Mesenchymal stem cell (in vitro differentiated cells and primary cell): ENCODE data around the gene SZT2. TPM values are rescaled to one million over a fixed set of nuclear protein-coding genes. Genes with fewer than 3 reads are reported as not detected.

Experiments used
- DNase-seq: peaks from one replicate; pipeline ENCODE4 v3.0.0-alpha.2; 2013
- H2AFZ ChIP-seq: one replicate; pipeline ENCODE4 v1.6.1; 2013; ENCODE audit warnings: low read depth, mild to moderate bottlenecking, control low read depth, inconsistent platforms, low read length, moderate library complexity
- H2AK5ac ChIP-seq: 2 replicates; pipeline ENCODE4 v1.6.1; 2013; ENCODE audit warnings: low read length, moderate library complexity, mild to moderate bottlenecking, inconsistent platforms; ENCODE audit not compliant: severe bottlenecking
- H2BK120ac ChIP-seq: one replicate; pipeline ENCODE4 v1.6.1; 2013; ENCODE audit warnings: low read depth, mild to moderate bottlenecking, inconsistent platforms, low read length, moderate library complexity
- H2BK12ac ChIP-seq, 2 experiments: one replicate each; pipeline ENCODE4 v1.6.1; 2013; ENCODE audit warnings: inconsistent platforms in 2 of 2, low read length in 2 of 2, mild to moderate bottlenecking in 2 of 2, moderate library complexity in 2 of 2, control low read depth in 1 of 2
- H2BK15ac ChIP-seq: one replicate; pipeline ENCODE4 v1.6.1; 2013; ENCODE audit warnings: mild to moderate bottlenecking, low read depth, inconsistent platforms; ENCODE audit not compliant: poor library complexity, severe bottlenecking
- H2BK5ac ChIP-seq: 2 replicates; pipeline ENCODE4 v1.6.1; 2013; ENCODE audit warnings: low read depth, mild to moderate bottlenecking, low read length, control low read depth, inconsistent platforms; ENCODE audit not compliant: poor library complexity, severe bottlenecking
- H3K14ac ChIP-seq, 2 experiments: one replicate each; pipeline ENCODE4 v1.6.1; 2013; ENCODE audit warnings: inconsistent platforms in 2 of 2, low read length in 2 of 2, control low read depth in 1 of 2, mild to moderate bottlenecking in 1 of 2, moderate library complexity in 1 of 2
- H3K18ac ChIP-seq, 2 experiments: one replicate each; pipeline ENCODE4 v1.6.1; 2013; ENCODE audit warnings: inconsistent platforms in 2 of 2, low read length in 2 of 2, control low read depth in 1 of 2, low read depth in 1 of 2, mild to moderate bottlenecking in 1 of 2
- H3K23ac ChIP-seq, 2 experiments: one replicate each; pipeline ENCODE4 v1.6.1; 2013; ENCODE audit warnings: inconsistent platforms in 2 of 2, low read length in 2 of 2, mild to moderate bottlenecking in 2 of 2, moderate library complexity in 2 of 2, control low read depth in 1 of 2
- H3K27ac ChIP-seq: 2 replicates; pipeline ENCODE4 v1.5.1; 2013; ENCODE audit warnings: mild to moderate bottlenecking, moderate library complexity, low read length, control low read depth, inconsistent platforms; ENCODE audit not compliant: poor library complexity, severe bottlenecking
- H3K27me3 ChIP-seq, 2 experiments: 2 replicates each; pipeline versions ENCODE4 v1.6.1 to v1.7.0; 2013; ENCODE audit warnings: low read length in 2 of 2, mild to moderate bottlenecking in 2 of 2, moderate library complexity in 2 of 2, control low read depth in 1 of 2, inconsistent platforms in 1 of 2; ENCODE audit not compliant: control insufficient read depth in 1 of 2, insufficient read depth in 1 of 2
- H3K36me3 ChIP-seq, 2 experiments: 2 replicates each; pipeline versions ENCODE4 v1.6.1 to v1.7.0; 2013; ENCODE audit warnings: low read length in 2 of 2, control low read depth in 1 of 2, inconsistent platforms in 1 of 2, low read depth in 1 of 2, mild to moderate bottlenecking in 1 of 2; ENCODE audit not compliant: insufficient read depth in 2 of 2, control insufficient read depth in 1 of 2
- H3K4ac ChIP-seq, 2 experiments: one replicate each; pipeline ENCODE4 v1.6.1; 2013; ENCODE audit warnings: inconsistent platforms in 2 of 2, low read length in 2 of 2, mild to moderate bottlenecking in 2 of 2, moderate library complexity in 2 of 2, control low read depth in 1 of 2, low read depth in 1 of 2
- H3K4me1 ChIP-seq: 2 replicates; pipeline ENCODE4 v1.6.1; 2013; ENCODE audit warnings: low read depth, low read length, control low read depth; ENCODE audit not compliant: control insufficient read depth, insufficient read depth
- H3K4me2 ChIP-seq: 2 replicates; pipeline ENCODE4 v1.6.1; 2013; ENCODE audit warnings: low read length, mild to moderate bottlenecking, inconsistent platforms; ENCODE audit not compliant: poor library complexity, severe bottlenecking
- H3K4me3 ChIP-seq, 2 experiments: 2 replicates each; pipeline versions ENCODE4 v1.5.1 to v1.7.0; 2013; ENCODE audit warnings: low read length in 2 of 2, mild to moderate bottlenecking in 2 of 2, control low read depth in 1 of 2, low read depth in 1 of 2; ENCODE audit not compliant: insufficient read depth in 1 of 2
- H3K79me1 ChIP-seq: replicated peaks from 2 replicates; pipeline ENCODE4 v1.6.1; 2013; ENCODE audit warnings: mild to moderate bottlenecking, control low read depth, low read length, inconsistent platforms; ENCODE audit not compliant: poor library complexity, severe bottlenecking
- H3K9ac ChIP-seq: 2 replicates; pipeline ENCODE4 v1.7.0; 2013; ENCODE audit warnings: mild to moderate bottlenecking, low read length, moderate library complexity
- H3K9me3 ChIP-seq: 2 replicates; pipeline ENCODE4 v1.7.0; 2013; ENCODE audit warnings: mild to moderate bottlenecking, low read length; ENCODE audit not compliant: control insufficient read depth
- H4K8ac ChIP-seq: one replicate; pipeline ENCODE4 v1.6.1; 2013; ENCODE audit warnings: inconsistent platforms, mild to moderate bottlenecking, low read length, moderate library complexity
- H4K91ac ChIP-seq: one replicate; pipeline ENCODE4 v1.6.1; 2013; ENCODE audit warnings: mild to moderate bottlenecking, low read length, inconsistent platforms
- WGBS: methylation state at CpG from one replicate; pipeline ENCODE4 v1.1.7; 2013; ENCODE audit warnings: mixed read lengths; 5-methylcytosine and 5-hydroxymethylcytosine counted together
- polyA plus RNA-seq, 2 experiments: library from polyadenylated mRNA; stranded (reverse); fragments of 200-250 nt; gene quantifications; one replicate each; pipeline ENCODE4 v1.2.3, GENCODE V29; 2013

SZT2 gene
- 7.6 TPM for polyA plus RNA-seq (2013, experiment 1 of 2)
- polyA plus RNA-seq (2013, experiment 2 of 2): 6.2 TPM

GRCh38 chr1:43389326-43390313, at the start of gene SZT2, which contains the start of gene MED8:
Gene SZT2, plus strand, starts transcription at chr1:43389899. Its CDS starts 70 bp downstream, at chr1:43389969.
Gene MED8, minus strand, starts transcription at chr1:43389800. Its CDS starts 36 bp downstream, at chr1:43389764.
- peak within 1 kb of the TSS; percentile 99 for H4K8ac ChIP-seq
- peak within 1 kb of the TSS in 1 of 2 experiments; percentile 39 for H3K14ac ChIP-seq
- H3K79me1 ChIP-seq: peaks cover 23% of the 10 kb centered on the region
- H3K4ac ChIP-seq: peak within 1 kb of the TSS; percentile 68 to 85
- H4K91ac ChIP-seq: peak within 1 kb of the TSS; percentile 95
- peaks cover 15 to 46% of the 10 kb centered on the region in 2 experiments for H3K36me3 ChIP-seq
- H3K27ac ChIP-seq: peak within 1 kb of the TSS; percentile 64
- H3K9me3 ChIP-seq: no peaks in the 10 kb centered on the region
- H2BK120ac ChIP-seq: peak within 1 kb of the TSS; percentile 74
- H3K9ac ChIP-seq: peak within 1 kb of the TSS; percentile 97
- no peak within 1 kb of the TSS for H3K23ac ChIP-seq
- peak within 1 kb of the TSS; percentile 67 for H3K4me2 ChIP-seq
- H3K18ac ChIP-seq: peak within 1 kb of the TSS; percentile 69 to 91
- H2BK15ac ChIP-seq: peak within 1 kb of the TSS; percentile 93
- H3K27me3 ChIP-seq: no peaks in the 10 kb centered on the region
- no peak within 1 kb of the TSS for H2BK12ac ChIP-seq
- H2BK5ac ChIP-seq: no peak within 1 kb of the TSS
- peaks cover 9% of the 10 kb centered on the region for H3K4me1 ChIP-seq
- WGBS: under 1% methylated on average over 65 of the region's 65 CpGs
- H2AFZ ChIP-seq: peak within 1 kb of the TSS; percentile 48
- peak within 1 kb of the TSS; percentile 82 to 89 for H3K4me3 ChIP-seq
- DNase-seq: peak; percentile 95
- H2AK5ac ChIP-seq: no peak within 1 kb of the TSS

- H2AK5ac ChIP-seq: no peak overlapping the region
- no peak overlapping the region for H3K9ac ChIP-seq
- H3K23ac ChIP-seq: no peak overlapping the region
- WGBS: 85% methylated on average over 1 of the region's 1 CpG
- no peak overlapping the region for H2BK120ac ChIP-seq
- no peaks in the 10 kb centered on the region for H3K36me3 ChIP-seq
- H3K18ac ChIP-seq: no peak overlapping the region
- H2AFZ ChIP-seq: no peak overlapping the region
- H4K91ac ChIP-seq: no peak overlapping the region
- no peaks in the 10 kb centered on the region for H3K79me1 ChIP-seq
- H3K14ac ChIP-seq: no peak overlapping the region
- no peak overlapping the region for H3K4me2 ChIP-seq
- peaks cover 1% of the 10 kb centered on the region for H3K4me1 ChIP-seq
- no peak overlapping the region for H2BK12ac ChIP-seq
- H3K27me3 ChIP-seq: peaks cover 16% of the 10 kb centered on the region in 2 experiments
- H2BK5ac ChIP-seq: no peak overlapping the region
- no peak overlapping the region for H3K4ac ChIP-seq
- no peaks in the 10 kb centered on the region for H3K9me3 ChIP-seq
- no peak overlapping the region for H3K27ac ChIP-seq
- H4K8ac ChIP-seq: no peak overlapping the region
- no peak overlapping the region for H3K4me3 ChIP-seq
- no peak overlapping the region for H2BK15ac ChIP-seq
- DNase-seq: no peak
Measured at GRCh38 chr1:43340559-43340958, 49.1 kb upstream of the SZT2 start.

DNA sequence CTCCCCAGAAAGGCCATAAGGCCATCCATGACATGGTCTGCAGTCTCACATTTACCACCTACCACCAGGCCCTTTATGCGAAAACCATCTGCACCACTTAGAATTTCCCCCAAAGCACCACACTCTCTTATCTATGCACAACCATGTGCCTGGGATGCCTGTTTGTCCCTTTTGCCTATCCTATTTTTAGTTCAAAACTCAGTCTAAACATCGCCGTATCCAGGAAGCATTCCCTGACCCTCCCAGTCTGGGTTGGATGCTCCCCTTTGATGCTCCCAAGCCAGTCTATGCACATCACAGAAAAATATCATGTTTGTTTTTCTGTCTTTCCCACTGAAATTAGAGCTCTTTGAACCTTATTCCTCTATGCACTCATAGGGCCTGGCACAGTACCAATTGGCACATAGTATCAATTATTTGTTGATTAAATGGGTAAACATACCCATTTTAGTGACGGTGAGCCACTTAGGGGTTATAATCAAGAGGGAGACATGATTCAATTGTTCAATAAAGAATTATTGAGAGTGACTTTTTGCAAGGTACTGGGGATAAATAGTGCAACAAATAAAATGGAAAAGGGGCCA, 45.3 kb upstream of the SZT2 start:
- Histone ChIP-seq H4K91ac (no peak overlapping the region), H3K9me3 (no peaks in the 10 kb centered on the region), H3K4me3 (no peak overlapping the region), H3K4ac (no peak overlapping the region), H3K27me3 (peaks cover 7 to 8% of the 10 kb centered on the region in 2 experiments), H3K36me3 (no peaks in the 10 kb centered on the region), H3K79me1 (no peaks in the 10 kb centered on the region), H2AFZ (no peak overlapping the region), H4K8ac (peak overlapping the region; percentile 6), H3K27ac (no peak overlapping the region), H2BK15ac (no peak overlapping the region), H3K18ac (no peak overlapping the region), H2BK120ac (no peak overlapping the region), H2BK5ac (no peak overlapping the region), H3K23ac (no peak overlapping the region), H3K4me2 (no peak overlapping the region), H3K4me1 (peaks cover 11% of the 10 kb centered on the region), H3K9ac (no peak overlapping the region), H2BK12ac (no peak overlapping the region), H3K14ac (no peak overlapping the region), H2AK5ac (no peak overlapping the region)
- DNase-seq: peak; percentile 43
- WGBS: 87% methylated on average over 4 of the region's 4 CpGs

- H4K91ac ChIP-seq: no peak overlapping the region
- no peak for DNase-seq
- H3K4me2 ChIP-seq: no peak overlapping the region
- no peak overlapping the region for H3K18ac ChIP-seq
- H3K9ac ChIP-seq: no peak overlapping the region
- H3K36me3 ChIP-seq: no peaks in the 10 kb centered on the region
- no peak overlapping the region for H2AFZ ChIP-seq
- H3K27ac ChIP-seq: no peak overlapping the region
- H3K14ac ChIP-seq: no peak overlapping the region
- H3K27me3 ChIP-seq: peaks cover 2 to 3% of the 10 kb centered on the region in 2 experiments
- H3K4me3 ChIP-seq: no peak overlapping the region
- H2BK15ac ChIP-seq: no peak overlapping the region
- no peak overlapping the region for H2BK12ac ChIP-seq
- no peak overlapping the region for H3K4ac ChIP-seq
- H2BK120ac ChIP-seq: no peak overlapping the region
- no peak overlapping the region for H2AK5ac ChIP-seq
- no peak overlapping the region for H2BK5ac ChIP-seq
- H3K23ac ChIP-seq: no peak overlapping the region
- no peak overlapping the region for H4K8ac ChIP-seq
- H3K4me1 ChIP-seq: peaks cover 16% of the 10 kb centered on the region
- H3K9me3 ChIP-seq: no peaks in the 10 kb centered on the region
- no peaks in the 10 kb centered on the region for H3K79me1 ChIP-seq
- 41% methylated on average over 3 of the region's 3 CpGs for WGBS
Measured at GRCh38 chr1:43345120-43345519, 44.6 kb upstream of the SZT2 start.
